ENCODE measurements around the gene GASK1B.

- TF ChIP-seq CTCF (IDR thresholded peaks at IDR 0.05; ENCODE audit: insufficient read depth, low read length) (no peak), POLR2AphosphoS5 (IDR thresholded peaks at IDR 0.05; ENCODE audit: low read depth) (no peak), REST (IDR thresholded peaks at IDR 0.05; ENCODE audit: insufficient replicate concordance, low read depth) (no peak), GABPA (IDR thresholded peaks at IDR 0.05; ENCODE audit: low read depth) (no peak)
Measured at GRCh38 chr4:158157412-158157811, 15.4 kb downstream of the GASK1B start.
